ENCODE results near the gene KRT80. TPM values are rescaled to one million over a fixed set of nuclear protein-coding genes. Genes with fewer than 3 reads are reported as not detected.

KRT80 gene
- total and polyA plus RNA-seq, 2 donors (not counting 3 experiments of a cell fraction or from before 2014, with no cell fraction given): 13.6 to 23.7 TPM

- intact Hi-C loops (cut with micrococcal nuclease): loop anchor here (5.0 kb wide), 1 partner anchor 94 kb away; no protein-coding TSS in a partner anchor
- DNase-seq (ENCODE audit: low read depth, low spot score) (no peak), FAIRE-seq (peak; percentile 28)
- Histone ChIP-seq H3K79me2 (ENCODE audit: control insufficient read depth, insufficient read depth, low read length) (peaks cover 7% of the 10 kb centered on the region), H2AFZ (ENCODE audit: low read depth, low read length) (peak overlapping the region; percentile 40), H3K27ac (ENCODE audit: insufficient read depth, low read depth, low read length) (peak overlapping the region; percentile 42), H3K36me3 (ENCODE audit: control insufficient read depth in 2 of 2, extremely low read depth in 1 of 2, insufficient read depth in 2 of 2, low read length in 2 of 2) (no peaks in the 10 kb centered on the region), H4K20me1 (replicated peaks; ENCODE audit: control insufficient read depth, extremely low read depth, insufficient read depth, low read length) (no peaks in the 10 kb centered on the region), H3K27me3 (ENCODE audit: control insufficient read depth in 2 of 2, insufficient read depth in 2 of 2, low read length in 2 of 2) (no peaks in the 10 kb centered on the region), H3K9me3 (replicated peaks; ENCODE audit: control insufficient read depth, insufficient read depth, low read length) (no peaks in the 10 kb centered on the region), H3K4me2 (ENCODE audit: insufficient read depth, low read length) (peak overlapping the region; percentile 30), H3K9ac (replicated peaks; ENCODE audit: extremely low read depth, insufficient read depth, low read length) (peak overlapping the region; percentile 19), H3K4me1 (ENCODE audit: control insufficient read depth, extremely low read depth, insufficient read depth, low read length) (peaks cover 44% of the 10 kb centered on the region), H3K9me1 (replicated peaks; ENCODE audit: control insufficient read depth, extremely low read depth, insufficient read depth, low read length) (no peaks in the 10 kb centered on the region), H3K4me3 (replicated peaks in 1 of 3; ENCODE audit: insufficient read depth in 1 of 3, low read depth in 1 of 3, low read length in 3 of 3) (peak overlapping the region in 2 of 3 experiments; percentile 23 to 28)
- POLR2A ChIA-PET: no interaction called here
- dilution Hi-C loops (cut with MboI; ENCODE audit: extremely low pct_ligation_motif_present, low sequenced_read_pairs): no loop called here
- TF ChIP-seq POLR2AphosphoS5 (IDR thresholded peaks at IDR 0.05; ENCODE audit: insufficient read depth, low read depth, low read length) (no peak), MYC (IDR thresholded peaks at IDR 0.05; ENCODE audit: low read depth, low read length) (no peak), MAX (IDR thresholded peaks at IDR 0.05; ENCODE audit: insufficient read depth, insufficient read length) (no peak), EZH2 (IDR thresholded peaks at IDR 0.05; ENCODE audit: borderline replicate concordance, low read depth, low read length, severe bottlenecking) (peak; percentile 36), CTCF (IDR thresholded peaks at IDR 0.05; ENCODE audit: extremely low read depth in 1 of 2, insufficient read depth in 1 of 2, low read depth in 1 of 2, low read length in 2 of 2) (no peak), JUN (IDR thresholded peaks at IDR 0.05; ENCODE audit: borderline replicate concordance, insufficient read depth, insufficient read length, low read depth) (no peak), GATA2 (IDR thresholded peaks at IDR 0.05; ENCODE audit: insufficient read depth, insufficient read length, low read depth, low read length) (peak; percentile 27), FOS (IDR thresholded peaks at IDR 0.05; ENCODE audit: borderline replicate concordance, insufficient read depth, low read length) (no peak), POLR2A (IDR thresholded peaks at IDR 0.05; ENCODE audit: low read depth, low read length) (no peak)
- CTCF ChIA-PET: interaction anchor here (1.0 to 3.3 kb wide), 8 partner anchors 10 to 646 kb away, joined by 3 to 13 read pairs (median 6); no protein-coding TSS in a partner anchor
- TSS peak; percentile 29 for BruUV-seq (replicated peaks)
Observed at GRCh38 chr12:52233462-52234207, 41.8 kb upstream of the KRT80 start.

Data from endothelial cell of umbilical vein (primary cell).